Stimulated activated CD8-positive, alpha-beta memory T cell treated with anti-CD3 and anti-CD28 coated beads, Interleukin-4, amount 100 ng/mL, for 4 hours (primary cell): Measurements from ENCODE around the gene COLGALT1.
A peak's percentile ranks its signal among the peaks of the same experiment; 100 is the strongest.
"Not testable (repeated sequence)": the region's sequence is repeated elsewhere in the genome, so short reads cannot be mapped to it uniquely, and the experiment has no call there.

ENCODE experiments used
- DNase-seq, 2 donors: peaks; one replicate each; pipeline ENCODE4 v3.0.0-alpha.2; 2020; ENCODE audit warnings: low read depth in 2 of 2, low spot score in 1 of 2

Gene COLGALT1

GRCh38 chr19:17532116-17532515 is 23.3 kb upstream of the COLGALT1 start:
- no peak for DNase-seq

GRCh38 chr19:17532557-17532956 is 22.9 kb upstream of the COLGALT1 start:
- DNase-seq, result no peak

DNA sequence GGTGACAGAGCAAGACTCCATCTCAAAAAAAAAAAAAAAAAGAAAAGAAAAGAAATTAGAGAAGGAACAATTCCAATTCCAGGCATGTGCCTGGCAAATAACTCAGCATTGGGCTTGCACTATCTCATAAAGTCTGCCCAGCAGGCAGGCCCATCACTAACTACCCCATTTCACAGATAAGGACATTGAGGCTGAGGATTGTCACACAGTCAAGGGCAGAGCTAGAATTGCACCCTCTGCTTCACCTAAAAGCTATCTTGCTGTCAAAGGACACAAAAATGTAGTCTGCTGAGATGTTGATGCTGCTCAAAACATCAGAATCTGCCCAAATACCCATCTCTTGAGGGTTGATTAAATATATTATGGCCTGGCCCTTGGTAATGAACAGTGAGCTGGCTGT is 20.7 kb upstream of the COLGALT1 start:
- DNase-seq, result no peak

DNA sequence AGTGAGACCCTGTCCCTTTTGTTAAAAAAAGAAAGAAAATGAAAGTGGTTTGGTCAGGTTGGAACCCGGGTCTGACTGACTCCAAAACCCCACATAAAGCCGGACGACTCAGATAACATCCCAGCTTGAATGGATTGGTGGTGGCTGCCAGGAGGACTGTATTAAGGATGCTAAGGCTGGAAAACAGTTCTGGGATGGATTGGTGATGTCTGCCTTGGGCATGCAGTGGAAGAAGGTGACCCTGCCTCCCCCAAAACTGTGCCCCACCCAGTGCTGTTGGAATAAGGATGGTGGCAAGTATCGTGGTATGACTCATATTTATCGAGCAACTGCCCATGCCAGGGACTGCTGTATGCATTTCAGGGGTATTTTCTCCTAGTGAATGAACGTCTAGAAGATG is 18.5 kb upstream of the COLGALT1 start:
- no peak for DNase-seq

DNA sequence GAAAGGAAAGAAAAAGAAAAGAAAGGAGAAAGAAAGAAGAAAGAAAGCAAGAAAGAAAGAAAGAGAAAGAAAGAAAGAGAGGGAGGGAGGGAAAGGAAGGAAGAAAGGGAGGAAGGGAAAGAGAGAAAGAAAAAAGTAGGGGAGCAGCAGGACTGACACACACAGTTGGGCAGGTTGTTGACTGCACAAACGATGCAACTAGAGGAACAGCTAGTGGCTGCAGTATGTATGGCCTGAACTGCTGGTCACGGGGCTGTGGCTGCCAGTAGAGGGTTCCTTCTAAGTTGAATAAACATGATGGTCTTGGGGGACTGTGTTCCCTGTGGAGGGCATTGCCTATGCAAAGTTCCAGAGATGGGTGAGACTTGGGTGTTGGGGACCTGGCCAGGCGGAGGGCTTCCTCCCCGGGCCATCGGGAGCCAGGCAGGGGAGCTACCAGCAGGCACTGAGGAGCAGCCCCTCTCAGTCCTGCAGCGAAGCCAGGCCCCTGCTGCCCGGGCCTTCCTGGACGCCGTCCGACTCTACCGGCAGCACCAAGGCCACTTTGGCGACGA is 16.7 kb upstream of the COLGALT1 start:
- no peak for DNase-seq

GRCh38 chr19:17539238-17540117 is 16.0 kb upstream of the COLGALT1 start:
- DNase-seq, result peak; percentile 90 to 92

DNA sequence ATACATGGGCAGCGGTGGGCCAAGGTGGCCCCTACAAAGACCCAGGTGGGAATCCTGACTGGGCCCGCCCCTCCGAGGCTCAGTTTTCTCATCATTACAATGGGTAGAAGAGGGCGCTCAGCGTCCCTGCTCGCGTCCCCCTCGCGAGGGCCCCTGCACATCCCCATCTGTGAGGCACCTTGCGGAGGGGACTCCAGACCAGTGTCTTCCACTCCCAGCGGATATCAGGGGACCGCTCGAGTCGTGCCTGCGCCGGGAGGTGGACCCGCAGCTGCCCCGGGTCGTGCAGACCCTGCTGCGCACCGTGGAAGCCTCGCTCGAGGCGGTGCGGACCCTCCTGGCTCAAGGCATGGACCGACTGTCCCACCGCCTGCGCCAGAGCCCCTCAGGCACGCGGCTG is 15.3 kb upstream of the COLGALT1 start:
- DNase-seq, result no peak

DNA sequence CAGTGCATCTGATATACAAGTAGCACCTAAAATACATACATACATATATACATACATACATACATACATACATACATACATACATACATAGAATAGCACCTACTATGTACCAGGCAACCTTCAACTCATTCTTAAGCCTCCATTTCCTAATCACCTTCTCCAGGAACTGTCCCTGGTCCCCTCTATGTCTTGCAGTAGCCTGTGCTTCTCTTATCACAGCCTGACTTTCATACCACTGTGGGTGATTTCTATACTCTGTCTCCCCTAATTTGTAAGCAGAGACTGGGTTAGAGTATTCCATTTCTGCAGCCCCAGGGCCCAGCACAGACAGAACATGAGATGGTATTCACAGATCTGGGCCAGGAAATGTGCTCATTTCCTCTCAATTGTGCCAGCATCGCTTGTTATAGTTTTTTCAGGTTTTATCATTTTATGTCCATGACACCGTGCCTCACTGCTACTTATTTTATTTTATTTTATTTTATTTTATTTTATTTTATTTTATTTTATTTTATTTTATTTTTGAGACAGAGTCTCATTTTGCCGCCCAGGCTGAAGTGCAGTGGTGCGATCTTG is 14.2 kb upstream of the COLGALT1 start:
- DNase-seq, result no peak

DNA sequence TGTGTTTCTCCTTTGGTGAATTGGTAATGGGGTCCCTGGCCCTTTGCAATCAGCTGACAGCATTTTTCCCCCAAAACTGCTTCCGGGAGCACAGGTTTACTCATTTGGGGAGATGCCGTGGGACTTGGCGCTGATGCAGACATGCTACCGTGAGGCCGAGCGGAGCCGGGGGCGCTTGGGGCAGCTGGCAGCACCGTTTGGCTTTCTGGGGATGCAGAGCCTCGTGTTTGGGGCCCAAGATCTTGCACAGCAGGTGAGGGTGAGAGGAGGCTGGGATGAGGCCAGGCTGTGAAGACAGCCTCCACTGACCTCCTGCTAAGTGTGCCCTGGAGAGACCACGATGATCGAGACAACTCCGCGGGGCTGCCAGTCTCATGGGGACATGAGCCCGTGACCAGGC is 13.4 kb upstream of the COLGALT1 start:
- no peak for DNase-seq

- DNase-seq, result no peak
Observed at GRCh38 chr19:17542793-17543582, 12.5 kb upstream of the COLGALT1 start.

DNA sequence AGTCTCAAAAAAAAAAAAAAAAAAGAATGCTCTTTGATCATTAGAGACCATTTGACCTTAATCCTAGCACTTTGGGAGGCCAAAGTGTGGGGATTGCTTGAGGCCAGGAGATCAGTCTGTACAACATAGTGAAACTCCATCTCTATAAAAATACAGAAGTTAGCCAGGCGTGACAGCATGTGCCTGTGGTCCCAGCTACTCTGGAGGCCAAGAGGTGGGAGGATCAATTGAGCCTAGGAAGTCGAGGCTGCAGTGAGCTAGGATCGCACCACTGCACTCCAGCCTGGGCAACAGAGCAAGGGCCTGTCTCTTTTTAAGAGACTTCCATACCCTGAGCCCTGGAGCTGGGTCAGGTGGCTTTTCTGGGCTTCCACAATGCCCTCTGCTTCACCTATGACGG is 11.5 kb upstream of the COLGALT1 start:
- DNase-seq, result no peak

DNA sequence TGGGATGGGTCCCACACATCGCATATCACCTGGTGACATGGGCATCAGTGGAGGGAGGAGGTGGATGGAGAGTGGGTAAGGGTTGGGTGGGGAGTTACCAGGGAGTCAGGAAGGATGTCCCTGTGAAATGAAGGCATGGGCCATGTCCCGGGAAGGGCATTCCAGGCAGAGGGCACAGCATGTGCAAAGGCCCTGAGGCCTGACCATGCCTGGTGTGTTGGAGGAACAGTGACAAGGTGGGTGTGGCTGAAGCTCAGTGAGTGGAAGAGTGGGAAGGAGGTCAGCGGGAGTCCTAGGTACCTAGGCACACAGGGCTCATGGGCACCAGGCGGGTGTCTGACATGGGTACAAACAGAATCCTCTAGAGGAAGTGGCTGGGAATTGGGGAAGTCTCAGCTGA is 11.0 kb upstream of the COLGALT1 start:
- no peak for DNase-seq

DNA sequence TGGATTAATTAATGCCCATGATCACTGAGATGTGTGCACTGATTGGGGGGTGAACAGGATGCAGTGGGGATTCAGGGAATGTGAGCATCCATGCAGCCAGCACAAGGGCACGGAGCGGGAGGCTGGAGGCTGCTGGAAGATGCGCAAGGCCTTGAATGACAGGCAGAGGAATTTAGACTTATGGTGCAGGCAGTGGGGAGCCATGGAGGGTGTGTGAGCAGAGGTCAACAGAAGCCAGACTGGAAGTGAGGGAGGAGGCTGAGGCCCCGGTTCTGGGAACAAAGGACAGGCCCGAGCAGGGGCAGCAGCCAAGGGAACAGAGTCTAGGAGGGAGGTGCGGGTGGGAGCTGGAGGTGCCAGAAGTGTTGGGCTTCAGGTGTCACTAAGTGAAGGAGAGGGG is 7.3 kb upstream of the COLGALT1 start:
- no peak for DNase-seq

DNA sequence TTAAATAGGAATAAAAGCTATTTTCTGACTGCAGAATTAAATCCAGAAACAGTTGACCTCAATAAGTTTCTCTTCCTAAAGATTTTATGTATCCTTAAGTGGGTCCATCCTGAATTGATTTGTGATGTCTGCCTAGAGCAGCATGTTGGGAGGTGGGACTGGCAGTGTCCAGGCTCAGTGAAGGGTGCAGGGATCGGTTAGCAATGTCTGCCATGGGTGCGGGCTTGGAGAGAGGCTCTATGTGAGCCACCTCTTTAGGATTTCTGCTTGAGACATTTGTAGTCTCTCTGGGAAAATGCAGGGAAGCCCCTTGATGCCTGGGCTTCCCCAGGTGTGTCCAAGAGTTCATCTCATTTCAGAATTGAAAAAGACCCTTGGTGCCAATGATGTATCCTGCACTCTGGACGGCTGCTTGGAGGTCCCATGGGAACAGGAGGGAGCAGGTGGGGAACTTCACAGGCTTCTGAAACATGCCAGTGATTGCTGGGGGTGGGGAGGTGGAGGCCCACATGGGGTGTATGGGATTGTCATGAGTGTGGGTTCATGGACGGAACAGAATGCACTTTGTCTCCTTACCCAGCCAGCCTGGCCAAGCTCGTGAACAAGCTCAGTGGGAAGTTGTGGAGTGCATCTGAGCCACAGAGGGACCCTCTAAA is 6.2 kb upstream of the COLGALT1 start:
- DNase-seq, result no peak

DNA sequence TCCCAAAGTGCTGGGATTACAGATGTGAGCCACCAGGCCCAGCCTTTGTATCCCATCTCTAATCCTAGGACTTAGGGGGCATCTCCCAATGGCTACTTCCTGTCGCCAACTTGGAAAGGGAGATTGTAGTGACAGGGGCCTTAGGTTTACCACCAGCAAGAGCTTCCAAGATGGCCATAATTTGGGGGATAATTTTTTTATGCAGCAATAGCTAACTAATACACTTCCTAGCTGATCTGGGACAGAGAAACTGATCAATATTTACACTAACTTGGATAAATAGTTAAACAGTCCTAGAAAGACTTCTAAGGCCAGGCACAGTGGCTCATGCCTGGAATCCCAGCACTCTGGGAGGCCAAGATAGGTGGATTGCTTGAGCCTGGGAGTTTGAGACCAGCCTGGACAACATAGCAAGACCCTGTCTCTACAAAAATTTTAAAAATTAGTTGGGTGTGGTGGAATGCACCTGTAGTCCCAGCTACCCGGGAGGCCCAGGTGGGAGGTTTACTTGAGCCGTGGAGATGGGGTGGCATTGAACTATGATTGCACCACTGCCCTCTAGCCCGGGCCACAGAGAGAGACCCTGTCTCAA is 5.3 kb upstream of the COLGALT1 start:
- DNase-seq, result no peak

DNA sequence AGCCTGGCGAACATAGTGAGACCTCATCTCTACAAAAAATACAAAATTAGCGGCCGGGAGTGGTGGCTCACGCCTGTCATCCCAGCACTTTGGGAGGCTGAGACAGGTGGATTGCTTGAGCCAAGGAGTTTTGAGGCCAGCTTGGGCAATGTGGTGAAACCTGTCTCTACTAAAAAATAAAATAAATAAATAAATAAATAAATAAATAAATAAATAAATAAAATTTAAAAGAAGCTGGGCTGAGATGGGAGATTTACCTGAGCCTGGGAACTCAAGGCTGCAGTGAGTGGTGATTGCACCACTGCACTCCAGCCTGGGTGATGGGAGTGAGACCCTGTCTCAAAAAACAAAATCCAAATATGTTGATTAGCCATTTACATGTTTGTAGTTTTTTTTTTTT is 2.7 kb upstream of the COLGALT1 start:
- DNase-seq, result not testable (repeated sequence)

- no peak for DNase-seq
Observed at GRCh38 chr19:17553256-17553655, 2.2 kb upstream of the COLGALT1 start.

DNA sequence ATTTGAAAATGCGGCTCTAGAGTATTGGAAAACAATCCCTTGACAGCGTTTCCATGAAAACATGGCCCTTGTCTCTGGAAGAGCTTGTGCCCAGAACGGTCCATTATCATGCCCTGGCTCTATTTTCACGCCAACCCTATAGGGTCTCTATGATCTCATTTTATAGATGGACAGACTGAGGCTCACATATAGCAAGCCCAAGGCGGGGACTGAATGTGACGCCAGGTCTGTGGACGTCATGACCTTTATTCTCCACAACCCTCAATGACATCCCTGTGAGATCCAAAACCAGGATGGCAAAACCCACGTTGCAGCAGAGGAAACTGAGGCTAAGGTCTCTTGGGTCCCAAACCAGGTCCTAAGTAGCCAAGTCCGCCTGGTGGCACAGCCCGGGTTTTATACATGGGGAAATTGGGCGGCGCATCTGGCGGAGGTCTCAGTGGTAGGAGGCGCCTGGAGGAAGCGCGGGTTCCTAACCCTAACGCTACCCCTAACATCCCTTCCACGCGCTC is 425 bp upstream of the COLGALT1 start:
- DNase-seq, result no peak

GRCh38 chr19:17555929-17556813 is 722 bp downstream of the COLGALT1 start:
- DNase-seq, result peak in 1 of 2 donors; percentile 24

DNA sequence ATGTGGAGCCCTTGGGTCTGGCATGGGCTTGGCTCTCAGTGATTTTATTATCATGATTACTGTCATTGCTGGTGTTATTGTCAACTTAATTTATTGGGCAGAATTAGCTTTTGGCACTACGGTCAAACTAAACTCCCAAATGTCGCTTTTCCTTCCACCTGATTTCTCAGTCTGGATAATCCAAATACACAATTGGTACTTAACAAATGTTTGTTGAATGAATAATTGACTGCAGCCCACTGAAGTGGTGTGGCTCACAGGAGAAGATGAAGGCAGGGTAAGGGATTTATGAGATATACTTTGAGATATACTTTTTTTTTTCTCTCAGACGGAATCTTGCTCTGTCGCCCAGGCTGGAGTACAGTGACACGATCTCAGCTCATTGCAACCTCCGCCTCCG is 1.5 kb downstream of the COLGALT1 start:
- DNase-seq, result no peak
